OCI-LY7 (cell line): ENCODE results near the gene KLHL34. TPM values are rescaled to one million over a fixed set of nuclear protein-coding genes. Genes with fewer than 3 reads are reported as not detected.

Experiments
- BruUV-seq: library from RNA; stranded (reverse); fragments of 400-500 nt; replicated peaks from 2 replicates; lab custom pipeline; 2021; lab: Mats Ljungman, UMichigan
- CTCF ChIA-PET: fragments of 300-600 bp; sonication (Branson Sonifier 250); formaldehyde crosslinking; loops from one replicate; lab custom pipeline; 2022; ENCODE audit warnings: antibody characterized with exemption; ENCODE audit not compliant: unreplicated experiment; lab: Charles Lee
- POLR2A ChIA-PET: fragments of 300-600 bp; sonication (Branson Sonifier 250); formaldehyde crosslinking; loops from one replicate; lab custom pipeline; 2022; ENCODE audit warnings: antibody characterized with exemption; lab: Charles Lee
- DNase-seq: peaks from one replicate; pipeline ENCODE4 v3.0.0-alpha.2; 2015; ENCODE audit warnings: low spot score
- H2AFZ ChIP-seq: fragments of 200-600 bp; sonication (generic), shearing (Covaris generic); 2 replicates; pipeline ENCODE4 v1.6.1; 2014; ENCODE audit warnings: mild to moderate bottlenecking, antibody characterized with exemption, low read length, moderate library complexity
- H3K27ac ChIP-seq: fragments of 200-600 bp; sonication (generic); 2 replicates; pipeline ENCODE4 v1.5.1; 2014; ENCODE audit warnings: mixed run types, low read depth, mild to moderate bottlenecking, moderate library complexity, low read length, inconsistent platforms; ENCODE audit not compliant: poor library complexity, severe bottlenecking
- H3K36me3 ChIP-seq: fragments of 200-600 bp; sonication (generic); 2 replicates; pipeline ENCODE4 v1.6.1; 2014; ENCODE audit warnings: mild to moderate bottlenecking, antibody characterized with exemption, low read length, moderate library complexity, mixed read lengths; ENCODE audit not compliant: insufficient read depth
- H3K4me1 ChIP-seq: fragments of 200-600 bp; sonication (generic); 2 replicates; pipeline ENCODE4 v1.5.1; 2014; ENCODE audit warnings: mild to moderate bottlenecking, low read length; ENCODE audit not compliant: insufficient read depth, poor library complexity, severe bottlenecking
- H3K4me2 ChIP-seq: fragments of 200-600 bp; sonication (generic); 2 replicates; pipeline ENCODE4 v1.6.1; 2014; ENCODE audit warnings: mild to moderate bottlenecking, low read length
- H3K4me3 ChIP-seq: fragments of 200-600 bp; sonication (generic); 2 replicates; pipeline ENCODE4 v1.5.1; 2014; ENCODE audit warnings: mild to moderate bottlenecking, low read depth, low read length; ENCODE audit not compliant: poor library complexity, severe bottlenecking
- H3K79me2 ChIP-seq: fragments of 200-600 bp; sonication (generic); 2 replicates; pipeline ENCODE4 v1.6.1; 2016; ENCODE audit warnings: low read depth, mild to moderate bottlenecking, low read length, moderate library complexity, mixed read lengths; ENCODE audit not compliant: insufficient read depth
- H3K9me2 ChIP-seq: fragments of 200-600 bp; sonication (generic); 2 replicates; pipeline ENCODE4 v1.6.1; 2016; ENCODE audit warnings: mild to moderate bottlenecking, low read length, mixed read lengths; ENCODE audit not compliant: insufficient read depth
- H3K9me3 ChIP-seq: fragments of 200-600 bp; sonication (generic); 2 replicates; pipeline ENCODE4 v1.6.1; 2014; ENCODE audit warnings: mild to moderate bottlenecking, mixed run types, low read length, mixed read lengths
- H4K20me1 ChIP-seq: fragments of 200-600 bp; sonication (generic); 2 replicates; pipeline ENCODE4 v1.6.1; 2014; ENCODE audit warnings: mild to moderate bottlenecking, antibody characterized with exemption, low read length, moderate library complexity, mixed read lengths; ENCODE audit not compliant: insufficient read depth
- EZH2phosphoT487 ChIP-seq: fragments of 200-600 bp; sonication (generic); IDR thresholded peaks from 2 replicates; pipeline ENCODE4 v1.6.1; 2018; ENCODE audit warnings: low read depth, borderline replicate concordance, mild to moderate bottlenecking, mixed run types, antibody characterized with exemption, low read length, moderate library complexity, mixed read lengths
- intact Hi-C: fragments of 100-400 bp; cut with micrococcal nuclease; formaldehyde crosslinking; loops from one replicate; pipeline ENCODE4 v1.10.0; 2022; ENCODE audit not compliant: unreplicated experiment
- total RNA-seq, 2 experiments: library from RNA; depleted of rRNA in 1 of 2; stranded (reverse); fragments of >200 nt in 1 of 2; shearing (Covaris generic) in 1 of 2; gene quantifications; 2 replicates each; pipeline ENCODE4 v1.2.3, GENCODE V29; 2014 to 2022
- TF ChIP-seq, protein P1 (sequence below): fragments of 200-600 bp; sonication (generic); conservative IDR thresholded peaks from 2 replicates; pipeline ENCODE4 v1.5.1; 2014; ENCODE audit warnings: mild to moderate bottlenecking, antibody characterized with exemption, low read length, moderate library complexity, mixed read lengths

The KLHL34 gene
- total RNA-seq, 2 experiments from 2014 or later: not detected

DNA sequence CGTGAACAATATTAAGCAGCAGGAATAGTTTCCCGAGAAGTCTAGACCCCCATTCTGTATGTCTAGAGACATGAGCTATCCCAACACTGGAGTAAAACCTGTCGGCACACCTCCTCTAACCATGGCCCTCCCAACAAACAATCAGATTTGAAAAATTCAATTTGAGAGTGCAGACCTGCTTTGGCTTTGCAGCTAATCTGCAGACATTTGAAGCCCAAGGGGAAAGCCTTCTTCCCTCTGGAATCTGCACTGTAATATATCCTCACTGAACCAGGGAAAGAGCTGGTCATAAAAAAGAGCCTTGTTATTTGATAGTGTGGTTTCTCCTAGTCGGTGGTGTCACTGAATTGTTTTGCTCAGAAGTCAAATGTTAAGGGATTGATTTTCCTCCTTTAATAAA is 44.6 kb upstream of the KLHL34 start:
- no peaks in the 10 kb centered on the region for H3K9me2 ChIP-seq
- no peaks in the 10 kb centered on the region for H3K79me2 ChIP-seq
- no peaks in the 10 kb centered on the region for H3K36me3 ChIP-seq
- POLR2A ChIA-PET: no interaction called here
- no peaks in the 10 kb centered on the region for H4K20me1 ChIP-seq
- no TSS peak for BruUV-seq
- no peak overlapping the region for H3K4me2 ChIP-seq
- CTCF ChIA-PET: no interaction called here
- no peak for DNase-seq
- H3K27ac ChIP-seq: no peak overlapping the region
- H2AFZ ChIP-seq: no peak overlapping the region
- no peaks in the 10 kb centered on the region for H3K9me3 ChIP-seq
- H3K4me1 ChIP-seq: no peaks in the 10 kb centered on the region
- intact Hi-C loops: no loop called here
- H3K4me3 ChIP-seq: no peak overlapping the region
- no peak for TF ChIP-seq EZH2phosphoT487
- TF ChIP-seq, protein P1, sequence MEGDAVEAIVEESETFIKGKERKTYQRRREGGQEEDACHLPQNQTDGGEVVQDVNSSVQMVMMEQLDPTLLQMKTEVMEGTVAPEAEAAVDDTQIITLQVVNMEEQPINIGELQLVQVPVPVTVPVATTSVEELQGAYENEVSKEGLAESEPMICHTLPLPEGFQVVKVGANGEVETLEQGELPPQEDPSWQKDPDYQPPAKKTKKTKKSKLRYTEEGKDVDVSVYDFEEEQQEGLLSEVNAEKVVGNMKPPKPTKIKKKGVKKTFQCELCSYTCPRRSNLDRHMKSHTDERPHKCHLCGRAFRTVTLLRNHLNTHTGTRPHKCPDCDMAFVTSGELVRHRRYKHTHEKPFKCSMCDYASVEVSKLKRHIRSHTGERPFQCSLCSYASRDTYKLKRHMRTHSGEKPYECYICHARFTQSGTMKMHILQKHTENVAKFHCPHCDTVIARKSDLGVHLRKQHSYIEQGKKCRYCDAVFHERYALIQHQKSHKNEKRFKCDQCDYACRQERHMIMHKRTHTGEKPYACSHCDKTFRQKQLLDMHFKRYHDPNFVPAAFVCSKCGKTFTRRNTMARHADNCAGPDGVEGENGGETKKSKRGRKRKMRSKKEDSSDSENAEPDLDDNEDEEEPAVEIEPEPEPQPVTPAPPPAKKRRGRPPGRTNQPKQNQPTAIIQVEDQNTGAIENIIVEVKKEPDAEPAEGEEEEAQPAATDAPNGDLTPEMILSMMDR: no peak

DNA sequence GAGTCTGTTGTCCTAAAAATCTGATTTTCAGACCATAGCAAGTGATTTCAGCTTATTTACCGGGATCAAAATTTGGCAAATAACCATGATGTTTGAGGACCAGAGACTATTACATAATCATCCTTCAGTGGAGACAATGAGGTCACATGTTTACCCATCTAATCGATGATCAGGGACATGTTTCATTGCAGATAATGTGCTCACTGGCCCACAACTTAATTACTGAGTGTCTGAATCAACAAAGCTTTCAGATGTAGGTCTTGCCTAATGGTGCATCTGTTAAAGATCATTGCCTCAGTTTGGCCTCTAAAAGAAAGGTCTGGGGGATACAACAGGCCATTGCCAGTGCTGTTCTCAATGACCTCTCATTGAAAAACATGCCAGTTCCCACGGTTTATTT is 42.8 kb upstream of the KLHL34 start:
- DNase-seq: no peak
- no peaks in the 10 kb centered on the region for H3K9me3 ChIP-seq
- no TSS peak for BruUV-seq
- ChIA-PET CTCF (no interaction called here), POLR2A (no interaction called here)
- TF ChIP-seq EZH2phosphoT487: no peak
- TF ChIP-seq, protein P1: no peak
- H3K4me3 ChIP-seq: no peak overlapping the region
- H3K36me3 ChIP-seq: no peaks in the 10 kb centered on the region
- H2AFZ ChIP-seq: no peak overlapping the region
- H3K9me2 ChIP-seq: no peaks in the 10 kb centered on the region
- no peaks in the 10 kb centered on the region for H3K79me2 ChIP-seq
- H3K4me2 ChIP-seq: no peak overlapping the region
- H3K27ac ChIP-seq: no peak overlapping the region
- H4K20me1 ChIP-seq: no peaks in the 10 kb centered on the region
- intact Hi-C loops: no loop called here
- no peaks in the 10 kb centered on the region for H3K4me1 ChIP-seq

- ChIA-PET CTCF (no interaction called here), POLR2A (no interaction called here)
Observed at GRCh38 chrX:21700275-21700674, 42.1 kb upstream of the KLHL34 start.

More at GRCh38 chrX:21700275-21700674, 42.1 kb upstream of the KLHL34 start:
- Histone ChIP-seq H3K79me2 (no peaks in the 10 kb centered on the region), H3K27ac (no peak overlapping the region), H3K4me2 (no peak overlapping the region), H3K9me3 (no peaks in the 10 kb centered on the region), H3K9me2 (no peaks in the 10 kb centered on the region), H3K4me1 (no peaks in the 10 kb centered on the region), H2AFZ (no peak overlapping the region), H4K20me1 (no peaks in the 10 kb centered on the region), H3K4me3 (no peak overlapping the region), H3K36me3 (no peaks in the 10 kb centered on the region)
- TF ChIP-seq, protein P1: no peak
- no peak for TF ChIP-seq EZH2phosphoT487
- intact Hi-C loops: no loop called here
- no TSS peak for BruUV-seq
- no peak for DNase-seq
